Endothelial cell of umbilical vein (primary cell): ENCODE data around the gene NUBPL. TPM values are rescaled to one million over a fixed set of nuclear protein-coding genes. Genes with fewer than 3 reads are reported as not detected.

Experiments used
- BruUV-seq: library from RNA; stranded (reverse); fragments of 400-500 nt; replicated peaks from 2 replicates; lab custom pipeline; 2021; lab: Mats Ljungman, UMichigan
- CTCF ChIA-PET: fragments of 300-600, 350-600 bp; sonication (Branson Sonifier 250); formaldehyde crosslinking; loops from one replicate; lab custom pipeline; 2021; ENCODE audit warnings: antibody characterized with exemption, inconsistent platforms; lab: Charles Lee
- POLR2A ChIA-PET: fragments of 300-600, 350-600 bp; sonication (Branson Sonifier 250); formaldehyde crosslinking; loops from one replicate; lab custom pipeline; 2021; ENCODE audit warnings: antibody characterized with exemption, inconsistent platforms; lab: Charles Lee
- DNase-seq: peaks from one replicate; pipeline ENCODE4 v3.0.0-alpha.2; 2011; ENCODE audit warnings: low read depth, low spot score
- FAIRE-seq: peaks from 2 replicates; lab custom pipeline; 2011; peaks lifted over from hg19 to GRCh38; lab: Jason Lieb, UNC
- H2AFZ ChIP-seq: 2 replicates; pipeline ENCODE4 v1.6.0; 2012; ENCODE audit warnings: low read depth, low read length, control low read depth, inconsistent platforms
- H3K27ac ChIP-seq: 2 replicates; pipeline ENCODE4 v1.5.1; 2011; ENCODE audit warnings: low read depth, mild to moderate bottlenecking, control low read depth, low read length, moderate library complexity; ENCODE audit not compliant: insufficient read depth
- H3K27me3 ChIP-seq, 2 experiments: 2 replicates each; pipeline versions ENCODE4 v1.6.0 to v1.6.1; 2011; ENCODE audit warnings: low read length in 2 of 2, mixed read lengths in 1 of 2; ENCODE audit not compliant: control insufficient read depth in 2 of 2, insufficient read depth in 2 of 2
- H3K36me3 ChIP-seq, 2 experiments: 2 replicates in 1 of 2; 3 replicates in 1 of 2; pipeline ENCODE4 v1.5.1; 2011; ENCODE audit warnings: low read length in 2 of 2, mild to moderate bottlenecking in 1 of 2, moderate library complexity in 1 of 2; ENCODE audit not compliant: control insufficient read depth in 2 of 2, insufficient read depth in 2 of 2; ENCODE audit errors: extremely low read depth in 1 of 2
- H3K4me1 ChIP-seq: 3 replicates; pipeline ENCODE4 v1.5.1; 2011; ENCODE audit warnings: mild to moderate bottlenecking, low read length; ENCODE audit not compliant: control insufficient read depth, insufficient read depth; ENCODE audit errors: extremely low read depth
- H3K4me2 ChIP-seq: 2 replicates; pipeline ENCODE4 v1.6.1; 2011; ENCODE audit warnings: low read length, control low read depth, mixed read lengths; ENCODE audit not compliant: insufficient read depth
- H3K4me3 ChIP-seq, 3 experiments: fragments of 200-600 bp in 1 of 3; sonication (generic), shearing (Covaris generic) in 1 of 3; replicated peaks in 1 of 3; 2 replicates each; pipeline ENCODE4 v1.5.1; 2011 to 2016; ENCODE audit warnings: control low read depth in 3 of 3, low read length in 3 of 3, mild to moderate bottlenecking in 2 of 3, inconsistent platforms in 1 of 3, low read depth in 1 of 3, moderate library complexity in 1 of 3; ENCODE audit not compliant: insufficient read depth in 1 of 3
- H3K79me2 ChIP-seq: 2 replicates; pipeline ENCODE4 v1.6.0; 2012; ENCODE audit warnings: low read length, inconsistent platforms; ENCODE audit not compliant: control insufficient read depth, insufficient read depth
- H3K9ac ChIP-seq: replicated peaks from 2 replicates; pipeline ENCODE3; 2011; ENCODE audit warnings: low read length, control low read depth; ENCODE audit not compliant: insufficient read depth; ENCODE audit errors: extremely low read depth
- H3K9me1 ChIP-seq: replicated peaks from 3 replicates; pipeline ENCODE4 v1.6.0; 2011; ENCODE audit warnings: mild to moderate bottlenecking, low read length; ENCODE audit not compliant: control insufficient read depth, insufficient read depth; ENCODE audit errors: extremely low read depth
- H3K9me3 ChIP-seq: replicated peaks from 2 replicates; pipeline ENCODE4 v1.5.1; 2012; ENCODE audit warnings: low read length, inconsistent platforms; ENCODE audit not compliant: control insufficient read depth, insufficient read depth
- H4K20me1 ChIP-seq: replicated peaks from 2 replicates; pipeline ENCODE3; 2011; ENCODE audit warnings: mild to moderate bottlenecking, low read length; ENCODE audit not compliant: control insufficient read depth, insufficient read depth; ENCODE audit errors: extremely low read depth
- EZH2 ChIP-seq: IDR thresholded peaks from 2 replicates; pipeline ENCODE4 v1.6.1; 2012; ENCODE audit warnings: borderline replicate concordance, low read depth, mild to moderate bottlenecking, moderate library complexity, low read length, inconsistent platforms; ENCODE audit not compliant: severe bottlenecking
- FOS ChIP-seq: IDR thresholded peaks from 2 replicates; pipeline ENCODE4 v1.6.1; 2011; ENCODE audit warnings: mild to moderate bottlenecking, low read length, moderate library complexity, borderline replicate concordance; ENCODE audit not compliant: insufficient read depth
- JUN ChIP-seq: IDR thresholded peaks from 2 replicates; pipeline ENCODE4 v1.6.1; 2011; ENCODE audit warnings: borderline replicate concordance, low read depth; ENCODE audit not compliant: insufficient read length, insufficient read depth
- MYC ChIP-seq: IDR thresholded peaks from one replicate; pipeline ENCODE4 v1.6.1; 2011; ENCODE audit warnings: mild to moderate bottlenecking, low read depth, low read length
- POLR2AphosphoS5 ChIP-seq: IDR thresholded peaks from 2 replicates; pipeline ENCODE4 v1.6.1; 2012; ENCODE audit warnings: low read depth, mild to moderate bottlenecking, control low read depth, low read length, moderate library complexity; ENCODE audit not compliant: insufficient read depth
- dilution Hi-C: fragments of 300-500 bp; cut with MboI; formaldehyde crosslinking; loops from one replicate; pipeline ENCODE4 v1.15.0; 2019; ENCODE audit warnings: low sequenced_read_pairs; ENCODE audit not compliant: extremely low pct_ligation_motif_present
- intact Hi-C: fragments of 100-400 bp; cut with micrococcal nuclease; formaldehyde crosslinking; loops from one replicate; pipeline ENCODE4 v1.10.0; 2022
- polyA plus RNA-seq, 4 experiments: library from polyadenylated mRNA; depleted of rRNA in 3 of 4; stranded (reverse) in 3 of 4; unstranded in 1 of 4; fragments of >200 nt; gene quantifications; 2 replicates each; pipeline versions ENCODE4 v1.2.1 to v1.2.3, GENCODE V29; 2011 to 2012; ENCODE audit warnings: missing spikeins in 1 of 4
- total RNA-seq: library from RNA; stranded (reverse); gene quantifications from 2 replicates; pipeline ENCODE4 v1.2.3, GENCODE V29; 2021
- TF ChIP-seq, protein P1 (sequence below): IDR thresholded peaks from 2 replicates; pipeline ENCODE4 v1.6.1; 2011; ENCODE audit not compliant: insufficient read depth, insufficient read length
- TF ChIP-seq, protein P2 (sequence below), 2 donors: IDR thresholded peaks; 1 replicate in 1 of 2; 2 replicates in 1 of 2; pipeline ENCODE4 v1.5.1; 2011; ENCODE audit warnings: low read length in 2 of 2, mild to moderate bottlenecking in 2 of 2, moderate library complexity in 2 of 2, control low read depth in 1 of 2, inconsistent platforms in 1 of 2, low read depth in 1 of 2; ENCODE audit not compliant: insufficient read depth in 1 of 2; ENCODE audit errors: extremely low read depth in 1 of 2

NUBPL gene
- total and polyA plus RNA-seq, 2 donors (not counting 3 experiments of a cell fraction or from before 2014, with no cell fraction given), result 2.1 to 12.3 TPM

DNA sequence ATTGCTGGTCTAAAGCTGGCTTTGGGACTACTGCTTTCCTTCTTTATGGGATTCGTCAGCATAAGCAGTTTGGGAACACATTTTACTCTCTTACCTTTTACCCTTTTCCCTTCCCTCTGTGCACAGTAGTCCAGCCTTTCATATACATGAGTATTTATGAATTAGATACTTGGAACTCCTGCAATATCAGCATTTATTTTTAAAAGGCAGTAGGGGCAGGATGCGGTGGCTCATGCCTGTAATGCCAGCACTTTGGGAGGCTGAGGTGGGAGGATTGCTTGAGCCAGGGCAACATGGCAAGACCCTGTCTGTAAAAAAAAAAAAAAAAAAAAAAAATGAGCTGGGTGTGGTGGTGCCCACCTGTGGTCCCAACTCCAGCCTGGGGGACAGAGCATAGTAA lies 3.0 kb downstream of the NUBPL start:
- Histone ChIP-seq H3K4me3 (no peak overlapping the region), H3K27me3 (no peaks in the 10 kb centered on the region), H3K9me3 (no peaks in the 10 kb centered on the region), H3K79me2 (no peaks in the 10 kb centered on the region), H3K9me1 (no peaks in the 10 kb centered on the region), H3K36me3 (no peaks in the 10 kb centered on the region), H3K9ac (no peak overlapping the region), H3K27ac (no peak overlapping the region), H4K20me1 (no peaks in the 10 kb centered on the region), H3K4me1 (peaks cover 17% of the 10 kb centered on the region), H3K4me2 (no peak overlapping the region), H2AFZ (no peak overlapping the region)
- intact Hi-C loops, result loop anchor here (5.0 kb wide), 2 partner anchors 363 to 853 kb away; no protein-coding TSS in a partner anchor
- dilution Hi-C loops, result no loop called here
- CTCF ChIA-PET, result interaction anchor here (0.6 kb wide), 1 partner anchor 644 kb away, joined by 3 read pairs; no protein-coding TSS in a partner anchor
- TF ChIP-seq MYC (no peak), EZH2 (no peak), JUN (no peak), POLR2AphosphoS5 (no peak)
- TF ChIP-seq, protein P1, sequence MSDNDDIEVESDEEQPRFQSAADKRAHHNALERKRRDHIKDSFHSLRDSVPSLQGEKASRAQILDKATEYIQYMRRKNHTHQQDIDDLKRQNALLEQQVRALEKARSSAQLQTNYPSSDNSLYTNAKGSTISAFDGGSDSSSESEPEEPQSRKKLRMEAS, result no peak
- no TSS peak for BruUV-seq
- DNase-seq (no peak), FAIRE-seq (no peak)
- POLR2A ChIA-PET, result no interaction called here

DNA sequence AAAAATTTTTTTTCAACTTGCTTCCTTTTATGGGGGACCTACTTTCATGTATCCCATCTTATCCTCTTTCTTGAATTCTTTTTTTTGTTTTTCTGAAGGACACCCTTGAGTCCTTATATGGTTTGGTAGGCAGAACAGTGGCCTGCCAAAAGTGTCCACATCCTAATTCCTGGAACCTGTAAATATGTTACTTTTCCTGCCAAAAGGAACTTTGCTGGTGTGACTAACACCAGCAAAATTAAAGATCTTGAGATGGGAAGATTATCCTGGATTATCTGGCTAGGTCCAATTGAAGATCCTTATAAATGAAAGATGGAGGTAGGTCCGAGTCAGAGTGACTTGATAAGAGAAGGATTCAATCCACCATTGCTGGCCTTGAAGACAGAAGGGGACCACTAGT lies 5.3 kb downstream of the NUBPL start:
- ChIA-PET POLR2A (no interaction called here), CTCF (no interaction called here)
- no peak overlapping the region for H3K4me3 ChIP-seq
- dilution Hi-C loops (no loop called here), intact Hi-C loops (loop anchor here (5.0 kb wide), 1 partner anchor 636 kb away; the partner anchor contains the start of genes RNU6-7 and RNU6-8)
- no peak overlapping the region for H3K27ac ChIP-seq
- no peak for FAIRE-seq
- no peaks in the 10 kb centered on the region for H3K9me1 ChIP-seq
- no peaks in the 10 kb centered on the region for H3K9me3 ChIP-seq
- H3K36me3 ChIP-seq, result no peaks in the 10 kb centered on the region
- BruUV-seq, result no TSS peak
- no peak overlapping the region for H2AFZ ChIP-seq
- no peak overlapping the region for H3K4me2 ChIP-seq
- H4K20me1 ChIP-seq, result no peaks in the 10 kb centered on the region
- no peaks in the 10 kb centered on the region for H3K79me2 ChIP-seq
- H3K4me1 ChIP-seq, result peaks cover 13% of the 10 kb centered on the region
- no peak for DNase-seq
- H3K27me3 ChIP-seq, result no peaks in the 10 kb centered on the region
- H3K9ac ChIP-seq, result no peak overlapping the region
- TF ChIP-seq, protein P1, result no peak
- TF ChIP-seq EZH2 (no peak), POLR2AphosphoS5 (no peak), FOS (no peak)
- TF ChIP-seq, protein P2, sequence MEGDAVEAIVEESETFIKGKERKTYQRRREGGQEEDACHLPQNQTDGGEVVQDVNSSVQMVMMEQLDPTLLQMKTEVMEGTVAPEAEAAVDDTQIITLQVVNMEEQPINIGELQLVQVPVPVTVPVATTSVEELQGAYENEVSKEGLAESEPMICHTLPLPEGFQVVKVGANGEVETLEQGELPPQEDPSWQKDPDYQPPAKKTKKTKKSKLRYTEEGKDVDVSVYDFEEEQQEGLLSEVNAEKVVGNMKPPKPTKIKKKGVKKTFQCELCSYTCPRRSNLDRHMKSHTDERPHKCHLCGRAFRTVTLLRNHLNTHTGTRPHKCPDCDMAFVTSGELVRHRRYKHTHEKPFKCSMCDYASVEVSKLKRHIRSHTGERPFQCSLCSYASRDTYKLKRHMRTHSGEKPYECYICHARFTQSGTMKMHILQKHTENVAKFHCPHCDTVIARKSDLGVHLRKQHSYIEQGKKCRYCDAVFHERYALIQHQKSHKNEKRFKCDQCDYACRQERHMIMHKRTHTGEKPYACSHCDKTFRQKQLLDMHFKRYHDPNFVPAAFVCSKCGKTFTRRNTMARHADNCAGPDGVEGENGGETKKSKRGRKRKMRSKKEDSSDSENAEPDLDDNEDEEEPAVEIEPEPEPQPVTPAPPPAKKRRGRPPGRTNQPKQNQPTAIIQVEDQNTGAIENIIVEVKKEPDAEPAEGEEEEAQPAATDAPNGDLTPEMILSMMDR (IDR thresholded peaks at IDR 0.05; ENCODE audit: extremely low read depth in 1 of 2, insufficient read depth in 1 of 2, low read depth in 1 of 2, low read length in 2 of 2), result no peak
